ENCODE results near the gene PTPRG.

GRCh38 chr3:62068337-62068736 is 507.0 kb downstream of the PTPRG start:
- TF ChIP-seq ZBTB7A (IDR thresholded peaks at IDR 0.05; ENCODE audit: low read depth) (no peak), CEBPB (IDR thresholded peaks at IDR 0.05) (no peak), MAX (IDR thresholded peaks at IDR 0.05) (no peak), TAF1 (IDR thresholded peaks at IDR 0.05; ENCODE audit: low read depth) (no peak)
